Measurements from ENCODE around the gene FGF3.
"Not testable (repeated sequence)": the region's sequence is repeated elsewhere in the genome, so short reads cannot be mapped to it uniquely, and the experiment has no call there.

Gene FGF3

DNA sequence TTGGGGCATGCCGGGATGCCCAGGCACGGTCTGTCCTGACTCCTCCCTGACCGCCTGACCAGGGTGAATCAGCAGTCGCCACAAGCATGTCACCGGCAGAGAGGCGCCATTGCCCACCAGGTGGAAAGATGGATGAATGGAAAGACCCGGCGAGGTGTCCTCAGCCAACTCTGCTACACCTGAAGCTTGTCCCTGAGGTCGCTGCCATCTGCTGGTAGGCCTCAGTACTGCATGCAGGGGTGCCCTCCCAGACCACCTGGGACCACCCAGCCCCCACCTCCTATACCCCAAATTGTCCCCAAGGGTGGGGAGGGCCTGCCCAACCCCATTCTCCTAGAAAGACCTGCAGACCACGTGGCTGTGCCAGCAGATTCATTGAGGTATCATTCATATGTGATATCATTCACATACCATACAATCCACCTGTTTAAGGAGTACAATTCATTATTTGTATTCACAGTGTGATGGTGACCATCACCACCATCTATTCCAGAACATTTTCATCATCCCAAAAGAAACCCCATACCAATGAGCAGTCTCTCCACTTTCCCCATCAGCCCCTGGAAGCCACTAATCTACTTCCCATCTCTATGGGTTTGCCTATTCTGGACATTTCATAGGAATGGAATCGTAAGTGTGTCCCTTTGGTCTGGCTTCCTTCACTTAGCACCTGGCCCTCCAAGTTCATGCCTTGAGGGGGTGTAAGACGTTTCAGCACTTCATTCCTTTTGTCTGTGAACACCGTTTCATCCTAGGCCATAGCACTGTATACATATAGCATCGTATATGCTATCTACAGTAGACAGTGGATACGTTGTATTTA is 17.5 kb downstream of the FGF3 start:
- no peak for DNase-seq

DNA sequence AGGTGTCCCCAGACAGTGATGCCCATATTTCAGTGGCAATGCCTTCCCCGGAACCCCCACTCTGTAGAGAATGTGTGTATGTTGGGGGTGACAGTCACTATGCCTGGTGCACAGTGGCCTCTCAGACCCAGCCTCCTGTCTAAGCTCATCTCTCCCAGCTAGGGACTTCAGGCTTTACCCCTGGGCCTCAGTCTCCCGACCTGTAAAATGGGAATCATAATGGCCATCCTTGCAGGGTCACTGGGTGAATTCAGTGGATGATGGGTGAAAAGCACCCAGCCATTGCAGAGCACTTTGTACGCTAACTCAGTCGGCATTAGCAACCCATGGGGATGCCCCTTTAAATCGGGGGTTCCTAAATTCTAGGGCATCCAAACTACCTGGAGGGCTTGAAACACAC is 18.9 kb downstream of the FGF3 start:
- DNase-seq: no peak

DNA sequence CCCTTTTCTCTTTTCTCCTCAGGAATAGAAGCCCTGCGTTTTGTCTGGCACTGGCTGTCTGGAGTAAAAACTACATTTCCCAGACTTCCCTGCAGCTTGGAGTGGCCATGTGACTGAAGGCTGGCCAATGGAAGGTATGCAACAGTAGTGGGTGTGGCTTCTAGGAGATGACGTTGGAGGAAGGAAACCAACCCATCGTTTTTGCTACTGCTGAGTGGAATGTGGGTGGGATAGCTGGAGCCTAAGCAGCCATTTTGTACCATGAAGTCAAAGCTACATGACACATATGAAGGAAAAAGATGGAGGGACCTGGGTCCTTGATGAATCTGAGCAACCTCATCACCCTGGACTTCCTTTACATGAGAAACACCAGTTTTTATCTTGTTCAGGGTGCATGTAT is 19.6 kb downstream of the FGF3 start:
- DNase-seq: no peak

DNA sequence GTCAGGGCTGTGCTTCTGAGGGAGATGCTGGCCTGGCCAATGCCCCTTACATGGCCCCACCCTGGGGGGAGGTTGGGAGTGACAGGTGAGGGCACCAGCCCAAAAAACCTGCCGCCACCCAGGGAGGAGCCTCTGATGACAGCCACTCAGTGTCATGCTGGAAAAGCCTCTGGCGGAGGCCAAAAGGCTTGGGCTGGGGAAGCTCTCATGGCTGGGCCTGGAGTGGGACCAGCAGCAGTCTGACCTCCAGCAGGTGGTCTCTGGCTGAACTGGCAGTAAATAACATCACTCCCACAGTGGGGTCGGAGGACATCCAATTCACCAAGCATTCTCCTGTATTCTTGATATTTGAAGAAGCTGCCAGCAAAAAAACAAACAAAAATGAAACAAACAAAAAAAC is 20.1 kb downstream of the FGF3 start:
- no peak for DNase-seq

DNA sequence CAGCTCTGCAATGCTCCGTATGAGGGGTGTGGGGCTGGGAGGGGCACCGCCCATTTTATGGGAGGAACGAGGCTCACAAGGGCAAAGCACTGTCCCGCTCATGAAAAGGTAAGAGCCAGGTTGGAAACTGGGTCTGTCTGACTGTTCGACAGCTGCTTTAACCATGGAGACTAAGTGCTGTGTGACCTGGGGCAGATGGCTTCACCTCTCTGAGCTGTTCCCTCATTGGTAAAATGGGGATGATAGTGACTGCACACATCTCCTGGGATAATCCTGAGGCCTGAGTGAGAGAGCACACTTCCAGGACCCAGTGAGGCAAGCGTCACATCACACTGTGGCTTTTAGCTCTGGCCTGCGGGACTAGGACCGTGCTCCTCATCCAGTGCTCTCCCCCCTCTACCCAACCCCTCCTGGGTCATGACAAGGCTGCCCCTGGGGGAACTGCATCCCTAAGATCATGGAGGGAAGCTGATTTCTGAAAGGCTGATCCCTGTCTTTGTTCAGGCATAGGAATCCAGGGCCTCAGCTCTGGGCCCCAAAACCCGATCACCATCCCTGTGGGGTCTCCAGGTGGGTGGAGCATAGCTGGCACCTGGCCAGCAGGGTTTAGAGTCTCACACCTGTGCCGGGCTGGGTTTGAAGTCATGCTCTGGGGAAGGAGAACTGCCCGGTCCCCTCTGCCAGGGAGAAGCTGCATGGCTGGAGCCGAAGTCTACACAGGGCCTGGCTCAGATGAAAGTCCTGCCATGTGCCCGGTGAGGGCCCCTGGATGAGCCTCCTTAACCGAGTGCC is 21.3 kb downstream of the FGF3 start:
- no peak for DNase-seq

DNA sequence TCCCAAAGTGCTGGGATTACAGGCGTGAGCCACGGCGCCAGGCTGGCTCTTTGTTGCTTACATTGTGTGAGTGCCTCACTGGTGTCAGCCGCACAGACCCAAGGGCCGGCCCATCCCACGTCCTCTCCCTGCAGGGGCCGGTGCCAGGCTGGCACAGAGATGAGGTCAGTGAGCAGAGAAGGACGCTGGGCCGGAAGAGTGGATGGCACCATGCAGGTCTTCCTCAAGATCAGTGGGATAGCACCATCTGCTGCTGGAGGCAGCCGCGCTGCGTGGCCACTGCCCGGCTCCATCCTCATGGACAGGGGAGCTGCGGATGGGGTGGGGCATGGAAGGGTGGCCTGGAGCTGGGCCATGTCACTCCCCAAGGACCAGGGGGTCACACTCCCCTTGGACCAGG is 22.1 kb downstream of the FGF3 start:
- no peak for DNase-seq

DNA sequence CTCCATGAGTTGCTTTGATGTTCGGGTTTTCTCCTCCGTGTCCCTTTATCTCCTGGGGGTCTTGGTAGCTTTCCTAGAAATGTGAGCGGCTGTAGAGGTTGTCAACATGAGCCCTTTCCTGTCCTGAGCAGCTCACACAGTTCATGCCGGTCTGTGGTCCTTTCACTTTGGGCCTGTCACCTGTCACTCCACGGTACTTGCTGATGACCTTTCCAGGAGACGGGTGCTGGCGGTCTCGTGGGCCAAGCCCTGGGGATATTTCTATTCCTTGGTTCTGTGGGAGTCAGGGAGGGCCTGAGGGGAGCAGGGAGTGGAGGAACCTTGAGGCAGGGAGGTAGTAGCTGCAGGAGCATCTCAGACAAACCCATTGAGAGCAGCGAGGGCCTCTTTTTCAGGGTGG is 23.2 kb downstream of the FGF3 start:
- DNase-seq: no peak

DNA sequence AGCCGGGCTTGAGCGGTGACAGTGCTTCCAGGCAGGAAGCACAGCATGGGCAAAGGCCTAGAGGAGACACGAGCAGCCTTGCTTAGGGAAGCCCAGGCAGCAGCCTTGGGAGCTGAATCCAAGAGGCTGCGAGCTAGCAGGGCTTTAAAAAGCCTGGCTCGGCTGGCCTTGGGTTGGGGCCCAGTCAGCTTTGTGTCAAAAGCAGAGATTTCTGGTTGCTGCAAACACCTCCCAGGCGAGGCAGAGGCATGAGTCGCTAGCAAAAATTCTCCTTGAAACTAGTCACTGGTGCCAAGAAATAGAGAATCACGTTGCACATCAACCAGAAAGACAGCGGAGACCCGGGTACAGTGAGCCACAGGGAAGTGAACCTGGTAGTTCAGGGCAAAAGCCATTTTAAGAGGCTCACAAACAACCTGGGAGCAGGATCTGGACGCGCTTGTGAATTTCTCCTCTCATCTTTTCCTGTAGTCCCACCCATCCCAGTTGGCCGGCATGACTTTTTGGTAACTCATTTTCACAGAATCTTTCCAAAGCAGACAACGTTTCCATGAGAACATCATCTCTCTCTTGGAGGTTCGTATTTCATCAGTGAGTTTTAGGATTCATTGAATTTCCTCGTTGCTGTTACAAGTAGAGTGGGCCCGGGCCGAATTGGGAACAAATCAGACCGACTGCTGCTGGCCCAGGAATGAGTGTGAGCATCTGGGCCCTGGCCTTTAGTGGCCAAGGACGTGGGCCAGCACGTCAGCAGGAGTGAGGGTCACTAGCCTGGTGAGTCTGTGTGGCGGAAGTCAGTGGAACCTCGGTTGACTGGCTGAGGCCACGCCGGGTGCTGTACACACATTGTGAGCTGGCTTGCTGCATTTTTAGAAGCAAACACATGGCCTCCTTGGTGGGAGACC is 27.7 kb downstream of the FGF3 start:
- DNase-seq: no peak

DNA sequence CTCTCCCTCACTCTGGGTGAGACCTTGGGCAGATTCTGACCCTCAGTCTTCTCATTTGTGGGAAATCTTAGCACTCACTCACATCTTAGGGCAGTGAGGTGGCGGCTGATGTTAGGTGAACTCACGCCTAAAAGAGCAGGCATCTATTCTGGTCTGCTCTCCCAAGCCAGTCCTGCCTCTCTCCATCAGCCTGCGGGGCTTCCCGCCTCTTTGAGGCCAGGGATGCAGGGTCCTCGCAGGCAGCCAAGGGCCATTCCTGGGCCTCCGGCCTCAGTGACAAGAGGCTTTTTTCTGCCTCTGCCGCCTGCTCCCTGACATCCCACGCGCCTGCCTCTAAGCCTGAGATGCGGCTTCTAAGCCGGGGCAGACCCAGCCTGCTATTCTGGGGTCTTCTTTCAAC is 30.3 kb downstream of the FGF3 start:
- DNase-seq: no peak

DNA sequence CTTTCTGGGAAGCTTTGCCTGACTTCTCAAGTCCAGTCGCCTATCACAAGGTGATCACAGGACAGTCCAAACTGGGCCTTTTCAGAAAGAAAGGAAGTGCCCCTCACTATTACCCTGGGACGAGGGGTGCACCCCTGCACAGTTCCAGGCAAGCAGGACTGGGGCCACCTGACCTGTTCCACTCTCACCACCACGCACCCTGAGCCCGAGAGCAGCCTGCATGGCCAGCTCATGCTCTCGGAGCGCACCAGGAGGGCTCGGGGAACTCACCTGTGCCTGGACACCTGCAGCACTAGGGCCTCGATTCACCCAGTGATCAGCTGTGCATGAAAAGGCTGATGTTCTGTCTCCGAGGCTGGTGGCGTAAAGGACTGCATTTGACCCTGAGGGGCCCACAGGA is 31.3 kb downstream of the FGF3 start:
- DNase-seq: no peak

DNA sequence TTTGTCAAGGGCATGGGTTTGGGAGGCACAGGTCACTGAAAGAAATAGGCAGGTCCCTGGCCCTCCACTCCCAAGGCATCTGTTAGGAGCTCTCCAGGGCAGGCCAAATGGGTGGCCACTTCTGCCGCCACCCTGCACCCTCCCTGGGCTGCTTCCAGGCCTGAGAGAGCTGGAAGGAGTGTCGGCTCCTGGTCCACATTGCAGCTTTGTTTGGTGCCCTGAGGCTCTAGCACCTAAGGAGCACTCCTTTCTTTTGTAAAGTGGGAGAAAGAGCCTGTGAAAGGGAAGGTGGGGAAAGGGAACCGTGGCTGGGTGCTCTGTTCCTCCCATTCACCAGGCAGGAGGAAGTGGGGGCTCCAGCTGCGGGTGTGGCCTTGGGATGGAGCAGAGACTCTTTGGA is 31.8 kb downstream of the FGF3 start:
- DNase-seq: no peak

DNA sequence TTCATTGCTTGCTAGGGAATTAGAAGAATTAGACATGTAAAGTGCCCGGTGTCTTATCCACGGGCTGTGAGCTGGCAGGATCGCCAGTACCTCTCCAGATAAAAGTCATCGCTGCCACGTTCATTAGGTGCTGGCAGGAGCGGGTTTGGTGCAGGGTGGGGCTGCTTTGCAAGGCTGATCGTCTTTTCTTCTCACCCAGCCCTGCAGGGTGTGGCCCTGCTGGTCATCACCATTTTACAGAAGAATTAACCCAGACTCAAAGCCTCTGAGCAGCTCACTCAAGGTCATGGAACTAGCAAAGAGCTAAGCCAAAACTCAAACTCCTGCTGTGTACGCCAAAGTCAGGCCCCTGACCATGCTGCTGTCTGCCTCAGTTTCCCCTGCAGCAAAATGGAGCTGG is 38.0 kb downstream of the FGF3 start:
- DNase-seq: no peak

DNA sequence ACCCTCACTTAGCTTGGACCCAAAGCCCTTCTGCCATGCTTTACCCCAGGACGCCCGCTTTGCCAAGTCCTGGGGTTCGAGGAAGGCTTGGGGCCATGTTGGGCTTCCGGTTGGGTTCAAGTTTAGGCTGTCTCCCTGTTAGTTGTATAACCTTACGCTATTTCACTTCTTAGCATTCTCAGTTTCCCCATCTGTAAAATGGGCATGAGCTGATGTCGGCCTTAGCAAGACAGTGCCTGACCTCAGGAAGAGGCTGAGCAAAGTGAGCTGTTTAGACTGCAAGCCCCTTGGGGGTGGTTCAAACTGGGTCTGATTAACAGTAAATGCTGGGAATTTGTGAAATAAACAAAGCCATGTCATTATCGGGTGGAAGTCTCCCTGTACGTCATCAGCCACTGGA is 40.8 kb downstream of the FGF3 start:
- no peak for DNase-seq

DNA sequence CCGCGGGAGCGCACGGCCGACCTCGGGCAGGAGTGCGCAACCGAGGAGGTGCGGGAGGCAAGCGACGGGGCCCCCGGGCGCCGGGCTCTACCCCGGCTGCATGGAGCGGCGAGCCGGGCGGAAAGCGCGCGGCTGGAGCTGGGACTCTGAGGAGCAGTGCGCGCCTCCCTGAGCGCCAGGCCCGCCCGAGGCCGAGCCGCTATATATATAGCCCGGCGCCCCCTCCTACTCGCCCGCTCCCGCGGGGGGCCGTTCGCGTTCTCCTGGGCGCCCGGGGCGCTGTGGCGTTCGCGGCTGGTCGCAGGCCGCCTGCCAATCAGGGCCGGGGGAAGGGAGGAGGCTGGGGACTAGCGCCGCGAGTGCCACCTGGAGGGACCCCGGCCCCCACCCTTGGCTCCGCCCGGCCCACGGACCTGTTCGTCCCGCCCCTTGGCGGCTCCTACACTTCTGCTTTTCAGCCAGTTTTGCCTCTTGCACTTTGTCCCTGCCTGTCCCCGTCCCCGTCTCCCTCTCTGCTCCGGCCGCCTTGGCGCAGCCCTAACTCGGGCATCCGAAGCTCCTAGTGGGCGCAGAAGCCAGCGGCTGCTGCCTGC is 44.0 kb downstream of the FGF3 start, which contains the start of gene FGF4:
FGF4 (minus strand) TSS at position 179 of the 593 bp plus-strand sequence. CDS start 257 bp downstream, outside the sequence.
- DNase-seq: no peak

DNA sequence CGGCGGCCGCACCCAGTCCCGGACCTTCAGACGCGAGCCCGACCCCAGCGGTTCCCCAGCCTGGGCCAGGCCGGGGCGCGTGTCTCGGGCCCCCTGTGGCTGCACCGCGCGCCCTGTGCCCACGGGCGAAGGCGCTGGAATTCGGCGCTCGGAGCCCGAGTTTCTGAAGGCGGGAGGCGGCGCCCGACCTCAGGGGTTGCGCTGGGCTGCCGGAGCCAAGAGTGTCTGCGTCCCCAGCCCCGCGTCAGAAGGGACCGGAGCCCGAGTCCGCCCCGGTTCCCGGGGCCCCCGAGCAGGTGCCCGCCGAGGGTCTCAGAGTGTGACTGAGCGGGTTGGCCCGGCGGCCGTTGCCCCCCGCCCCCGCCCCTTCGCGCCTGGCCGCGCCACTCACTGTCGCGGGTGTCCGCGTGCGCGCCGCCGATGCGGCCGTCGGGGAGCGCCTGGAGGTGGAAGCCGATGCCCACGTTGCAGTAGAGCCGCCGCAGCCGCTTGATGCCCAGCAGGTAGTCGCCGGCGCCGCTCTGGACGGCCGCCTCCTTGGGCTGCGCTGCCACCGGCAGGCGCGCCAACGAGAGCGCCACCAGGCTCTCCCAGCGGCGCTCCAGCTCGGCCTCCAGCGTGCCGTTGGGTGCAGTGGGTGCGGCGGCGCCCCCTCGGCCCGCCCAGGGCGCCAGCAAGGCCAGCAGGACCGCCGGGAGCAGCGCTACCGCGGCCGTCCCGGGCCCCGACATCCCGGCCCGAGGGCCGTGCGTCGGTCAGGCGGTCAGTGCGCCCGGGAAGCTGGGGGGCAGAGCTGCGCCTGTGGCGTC is 44.7 kb downstream of the FGF3 start:
- no peak for DNase-seq

DNA sequence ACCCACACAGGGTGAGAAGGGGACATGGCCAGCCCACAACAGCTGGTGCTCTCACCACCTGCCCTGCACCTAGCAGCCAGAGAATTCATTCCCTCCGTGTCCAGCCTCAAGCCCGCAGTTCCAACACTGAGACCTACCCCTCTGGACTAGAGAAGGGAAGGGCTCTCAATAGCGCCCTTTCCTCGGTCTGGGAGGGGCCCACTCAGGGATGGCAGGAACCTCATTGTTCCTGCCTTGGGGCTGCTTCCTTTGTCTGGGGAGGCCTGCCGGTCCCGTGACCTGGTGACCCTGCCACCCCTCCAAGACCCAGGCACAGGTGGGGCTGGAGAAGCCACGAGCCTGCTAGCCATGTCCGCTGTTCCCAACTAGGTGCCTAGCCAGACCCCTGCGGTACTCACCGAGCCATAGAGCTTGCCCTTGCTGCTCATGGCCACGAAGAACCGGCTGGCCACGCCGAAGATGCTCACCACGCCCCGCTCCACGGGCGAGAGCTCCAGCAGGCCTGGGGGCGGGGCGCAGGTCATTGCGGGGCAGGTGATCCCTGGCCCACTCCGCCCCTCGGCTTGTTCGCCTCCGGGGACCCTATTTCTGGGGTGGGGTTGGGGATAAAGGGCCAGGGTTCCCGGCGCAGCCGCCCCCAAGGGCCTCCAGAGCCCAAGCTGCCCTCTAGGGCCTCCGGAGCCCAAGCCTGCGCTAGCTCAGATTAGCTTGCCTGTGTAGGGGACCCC is 45.4 kb downstream of the FGF3 start:
- no peak for DNase-seq

DNA sequence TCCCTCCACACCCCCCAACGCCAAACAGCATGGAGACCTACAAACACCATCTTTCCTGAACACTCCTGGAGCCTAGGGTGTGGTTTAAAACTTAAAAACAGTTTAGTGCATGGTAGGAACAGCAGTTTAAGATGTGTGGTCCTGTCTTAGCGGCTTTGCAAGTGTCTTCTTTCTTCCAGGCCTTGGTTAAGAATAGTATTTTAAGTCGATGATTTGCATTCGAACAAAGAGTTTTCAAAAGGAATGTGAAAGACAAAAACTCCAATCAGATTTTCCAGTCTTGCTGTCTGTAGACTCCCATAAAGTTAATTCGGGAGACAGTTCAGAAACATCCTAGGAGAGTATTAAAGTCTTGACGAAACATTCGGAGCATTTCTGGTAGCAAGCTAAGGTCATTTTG is 47.8 kb downstream of the FGF3 start:
- DNase-seq: no peak

DNA sequence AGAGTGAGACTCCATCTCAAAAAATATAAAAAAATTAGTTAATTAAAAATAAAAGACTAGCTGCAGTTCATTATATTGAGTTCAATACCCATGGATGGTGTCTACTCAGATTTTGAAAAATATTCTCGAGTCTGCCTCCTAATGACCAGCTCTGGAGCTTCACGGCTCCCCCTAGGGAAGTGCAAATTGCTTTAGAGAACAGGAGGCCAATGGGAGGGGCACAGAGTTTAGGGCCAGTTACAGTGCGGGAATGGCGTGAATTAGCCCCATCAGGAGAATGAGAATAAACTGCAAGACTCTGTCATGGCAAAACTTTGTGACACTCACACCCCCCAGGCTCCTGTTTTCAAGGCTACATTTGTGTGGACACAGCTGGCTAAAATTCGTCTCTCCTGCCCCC is 48.7 kb downstream of the FGF3 start:
- DNase-seq: no peak

DNA sequence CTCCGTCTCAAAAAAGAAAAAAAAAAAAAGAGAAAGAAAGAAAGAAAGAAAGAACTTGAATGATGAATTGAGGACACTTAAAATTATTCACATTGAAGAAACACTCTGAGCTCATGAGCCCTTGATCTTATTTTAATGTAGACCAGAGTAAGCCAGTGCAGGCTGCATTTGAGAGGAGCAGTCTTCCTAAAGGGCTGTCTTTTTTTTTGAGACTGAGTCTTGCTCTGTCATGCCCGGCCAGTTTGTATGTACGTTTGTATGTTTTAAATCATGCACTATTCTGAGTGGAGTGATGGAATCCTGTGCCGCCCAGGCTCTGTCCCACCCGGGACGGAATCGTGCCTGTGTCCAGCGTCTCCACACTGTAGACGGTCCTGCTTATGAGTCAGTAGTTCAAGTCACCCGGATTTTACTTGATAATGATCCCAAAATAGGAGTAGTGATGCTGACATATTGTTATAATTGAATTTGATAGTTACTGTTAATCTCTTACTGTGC is 53.7 kb downstream of the FGF3 start:
- no peak for DNase-seq

DNA sequence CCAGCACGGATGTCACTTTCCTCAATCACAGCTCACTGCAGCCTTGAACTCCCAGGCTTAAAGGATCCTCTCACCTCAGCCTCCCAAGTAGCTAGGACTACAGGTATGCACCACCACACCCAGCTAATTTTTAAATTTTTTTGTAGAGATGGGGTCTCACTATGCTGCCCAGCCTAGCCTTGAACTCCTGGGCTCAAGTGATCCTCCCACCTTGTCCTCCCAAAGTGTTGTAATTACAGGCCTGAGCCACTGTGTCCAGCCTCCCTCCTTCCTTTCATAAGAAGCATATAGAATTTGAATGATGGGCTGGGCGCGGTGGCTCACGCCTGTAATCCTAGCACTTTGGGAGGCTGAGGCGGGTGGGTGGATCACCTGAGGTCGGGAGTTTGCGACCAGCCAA is 54.3 kb downstream of the FGF3 start:
- DNase-seq: not testable (repeated sequence)

DNA sequence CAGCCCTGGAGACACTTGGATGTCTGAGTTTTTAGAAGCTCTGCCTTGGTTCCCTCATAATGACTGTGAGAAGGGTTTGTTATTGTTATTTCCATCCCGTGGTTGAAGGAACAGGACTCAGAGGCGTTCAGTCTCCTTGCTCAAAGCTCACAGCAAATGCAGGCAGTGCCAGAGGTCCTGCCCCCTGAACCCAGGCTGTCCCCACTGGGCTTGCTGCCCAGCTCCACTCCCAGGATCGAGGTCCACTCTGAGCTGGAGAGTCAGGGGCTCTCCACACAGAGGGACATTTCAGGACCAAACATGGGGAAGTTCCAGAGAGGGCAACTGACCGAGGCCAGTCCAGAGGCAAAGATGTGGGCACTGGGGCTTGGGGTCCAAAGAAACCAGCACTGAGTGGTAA is 58.9 kb downstream of the FGF3 start:
- DNase-seq: no peak
